ENCODE measurements around the gene ADD3. TPM values are rescaled to one million over a fixed set of nuclear protein-coding genes. Genes with fewer than 3 reads are reported as not detected.

ADD3 gene
- total RNA-seq, 3 donors from 2014 or later (not counting 1 experiment from before 2014, with no cell fraction given) = 341 to 437 (median 344) TPM

DNA sequence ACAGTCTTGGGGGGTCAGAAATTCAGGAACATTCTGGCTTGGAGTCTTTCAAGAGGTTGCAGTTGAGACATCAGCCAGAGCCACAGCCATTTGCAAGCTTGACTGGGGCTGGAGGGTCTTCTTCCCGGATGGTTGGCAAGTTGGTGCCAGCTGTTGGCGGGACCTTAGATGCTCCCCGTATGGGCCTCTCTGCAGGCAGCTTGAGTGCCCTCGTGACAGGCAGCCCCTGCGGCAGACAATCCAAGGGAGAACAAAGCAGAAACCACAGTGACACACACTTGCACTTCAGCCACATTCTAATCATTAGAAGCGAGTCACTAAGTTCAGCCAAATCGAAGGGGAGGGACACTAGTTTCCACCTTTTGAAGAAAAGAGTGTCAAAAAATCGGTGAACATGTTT, 140.2 kb downstream of the ADD3 start:
- peak in 2 of 3 donors; percentile 37 to 53 for ATAC-seq
- no peaks in the 10 kb centered on the region for H3K9me3 Mint-ChIP-seq
- H3K4me1 Mint-ChIP-seq = peaks cover 12% of the 10 kb centered on the region in 2 donors

DNA sequence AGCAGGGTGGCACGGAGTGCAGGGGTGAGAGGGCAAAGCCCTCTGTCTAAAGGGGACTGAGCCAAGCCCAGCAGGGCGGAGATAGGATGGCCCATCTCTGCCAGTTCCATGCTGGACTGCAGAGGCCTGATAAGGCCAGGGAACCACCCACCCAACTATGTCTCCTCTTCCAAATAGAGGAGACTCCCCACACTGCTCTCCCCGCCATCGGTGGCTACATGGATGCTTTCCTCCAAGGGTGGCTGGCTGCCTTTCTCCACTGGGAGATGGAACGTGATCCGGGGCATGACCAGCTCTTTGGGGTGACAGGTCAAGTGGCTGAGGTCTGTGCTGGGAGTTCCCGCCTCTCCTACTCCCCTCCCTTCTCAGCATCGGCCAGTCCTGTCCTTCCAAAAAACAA, 141.5 kb downstream of the ADD3 start:
- no peak overlapping the region for H3K4me3 ChIP-seq (ENCODE audit: low read length)
- ATAC-seq (no peak), DNase-seq (no peak)
- Mint-ChIP-seq H3K27ac (no peak overlapping the region), H3K36me3 (no peaks in the 10 kb centered on the region), H3K9me3 (no peaks in the 10 kb centered on the region), H3K27me3 (ENCODE audit: low read depth in 2 of 2) (peaks cover 62 to 86% of the 10 kb centered on the region in 2 donors), H3K4me1 (peaks cover 11 to 16% of the 10 kb centered on the region in 2 donors), H3K4me3 (no peak overlapping the region)
- peaks cover 8% of the 10 kb centered on the region for H3K4me1 ChIP-seq (ENCODE audit: control insufficient read depth, insufficient read depth, low read length)
- WGBS (ENCODE audit: insufficient coverage) = 94% methylated on average over 8 of the region's 8 CpGs
- TF ChIP-seq, protein P1, sequence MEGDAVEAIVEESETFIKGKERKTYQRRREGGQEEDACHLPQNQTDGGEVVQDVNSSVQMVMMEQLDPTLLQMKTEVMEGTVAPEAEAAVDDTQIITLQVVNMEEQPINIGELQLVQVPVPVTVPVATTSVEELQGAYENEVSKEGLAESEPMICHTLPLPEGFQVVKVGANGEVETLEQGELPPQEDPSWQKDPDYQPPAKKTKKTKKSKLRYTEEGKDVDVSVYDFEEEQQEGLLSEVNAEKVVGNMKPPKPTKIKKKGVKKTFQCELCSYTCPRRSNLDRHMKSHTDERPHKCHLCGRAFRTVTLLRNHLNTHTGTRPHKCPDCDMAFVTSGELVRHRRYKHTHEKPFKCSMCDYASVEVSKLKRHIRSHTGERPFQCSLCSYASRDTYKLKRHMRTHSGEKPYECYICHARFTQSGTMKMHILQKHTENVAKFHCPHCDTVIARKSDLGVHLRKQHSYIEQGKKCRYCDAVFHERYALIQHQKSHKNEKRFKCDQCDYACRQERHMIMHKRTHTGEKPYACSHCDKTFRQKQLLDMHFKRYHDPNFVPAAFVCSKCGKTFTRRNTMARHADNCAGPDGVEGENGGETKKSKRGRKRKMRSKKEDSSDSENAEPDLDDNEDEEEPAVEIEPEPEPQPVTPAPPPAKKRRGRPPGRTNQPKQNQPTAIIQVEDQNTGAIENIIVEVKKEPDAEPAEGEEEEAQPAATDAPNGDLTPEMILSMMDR (IDR thresholded peaks at IDR 0.05) = no peak
- H3K9me3 ChIP-seq (ENCODE audit: control insufficient read depth, insufficient read depth, low read length) = no peaks in the 10 kb centered on the region
- no peaks in the 10 kb centered on the region for H3K36me3 ChIP-seq (ENCODE audit: control insufficient read depth, insufficient read depth, low read length)
- intact Hi-C loops (cut with micrococcal nuclease) = no loop called here
- peaks cover 52% of the 10 kb centered on the region for H3K27me3 ChIP-seq (ENCODE audit: control insufficient read depth, insufficient read depth, low read length)
- no peak overlapping the region for H3K27ac ChIP-seq (ENCODE audit: low read length)

More for the DNA sequence above, 140.2 kb downstream of the ADD3 start:
- no peak for DNase-seq
- WGBS (ENCODE audit: insufficient coverage) = 50% methylated on average over 7 of the region's 8 CpGs
- H3K4me1 ChIP-seq (ENCODE audit: control insufficient read depth, insufficient read depth, low read length) = peaks cover 8% of the 10 kb centered on the region
- intact Hi-C loops (cut with micrococcal nuclease) = no loop called here
- no peak overlapping the region for H3K27ac ChIP-seq (ENCODE audit: low read length)
- TF ChIP-seq, protein P1 (IDR thresholded peaks at IDR 0.05) = no peak
- peaks cover 47% of the 10 kb centered on the region for H3K27me3 ChIP-seq (ENCODE audit: control insufficient read depth, insufficient read depth, low read length)
- Mint-ChIP-seq H3K27ac (no peak overlapping the region), H3K27me3 (ENCODE audit: low read depth in 2 of 2) (peaks cover 55 to 83% of the 10 kb centered on the region in 2 donors), H3K36me3 (no peaks in the 10 kb centered on the region), H3K4me3 (no peak overlapping the region)
- no peaks in the 10 kb centered on the region for H3K9me3 ChIP-seq (ENCODE audit: control insufficient read depth, insufficient read depth, low read length)
- no peak overlapping the region for H3K4me3 ChIP-seq (ENCODE audit: low read length)
- H3K36me3 ChIP-seq (ENCODE audit: control insufficient read depth, insufficient read depth, low read length) = no peaks in the 10 kb centered on the region

DNA sequence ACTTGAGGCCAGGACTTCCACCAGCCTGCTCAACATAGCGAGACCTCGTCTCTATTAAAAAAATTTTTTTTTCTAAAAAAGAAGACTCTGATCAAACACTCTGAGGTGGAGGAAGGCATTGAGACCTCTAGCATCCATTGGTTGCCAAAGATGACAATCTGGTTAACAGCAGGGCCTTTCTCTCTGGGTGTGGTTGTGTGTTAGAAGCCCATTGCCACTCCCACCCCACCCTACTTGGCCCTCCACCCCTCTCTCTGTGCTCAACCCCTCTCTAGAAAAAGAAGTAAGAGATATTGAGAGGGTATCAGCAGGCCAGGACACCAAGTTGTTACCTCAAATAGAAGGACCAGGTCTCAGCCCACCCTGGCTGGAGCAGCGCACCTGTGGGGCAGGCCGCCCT, 142.3 kb downstream of the ADD3 start:
- Mint-ChIP-seq H3K36me3 (no peaks in the 10 kb centered on the region), H3K4me3 (no peak overlapping the region), H3K27ac (no peak overlapping the region), H3K9me3 (no peaks in the 10 kb centered on the region), H3K4me1 (peaks cover 13 to 18% of the 10 kb centered on the region in 2 donors), H3K27me3 (ENCODE audit: low read depth in 2 of 2) (peaks cover 60 to 86% of the 10 kb centered on the region in 2 donors)
- H3K27me3 ChIP-seq (ENCODE audit: control insufficient read depth, insufficient read depth, low read length) = peaks cover 54% of the 10 kb centered on the region
- H3K4me3 ChIP-seq (ENCODE audit: low read length) = no peak overlapping the region
- no peak overlapping the region for H3K27ac ChIP-seq (ENCODE audit: low read length)
- ATAC-seq (no peak), DNase-seq (no peak)
- 96% methylated on average over 2 of the region's 4 CpGs for WGBS (ENCODE audit: insufficient coverage)
- no peaks in the 10 kb centered on the region for H3K9me3 ChIP-seq (ENCODE audit: control insufficient read depth, insufficient read depth, low read length)
- TF ChIP-seq, protein P1 (IDR thresholded peaks at IDR 0.05) = no peak
- H3K4me1 ChIP-seq (ENCODE audit: control insufficient read depth, insufficient read depth, low read length) = peaks cover 8% of the 10 kb centered on the region
- intact Hi-C loops (cut with micrococcal nuclease) = no loop called here
- no peaks in the 10 kb centered on the region for H3K36me3 ChIP-seq (ENCODE audit: control insufficient read depth, insufficient read depth, low read length)

DNA sequence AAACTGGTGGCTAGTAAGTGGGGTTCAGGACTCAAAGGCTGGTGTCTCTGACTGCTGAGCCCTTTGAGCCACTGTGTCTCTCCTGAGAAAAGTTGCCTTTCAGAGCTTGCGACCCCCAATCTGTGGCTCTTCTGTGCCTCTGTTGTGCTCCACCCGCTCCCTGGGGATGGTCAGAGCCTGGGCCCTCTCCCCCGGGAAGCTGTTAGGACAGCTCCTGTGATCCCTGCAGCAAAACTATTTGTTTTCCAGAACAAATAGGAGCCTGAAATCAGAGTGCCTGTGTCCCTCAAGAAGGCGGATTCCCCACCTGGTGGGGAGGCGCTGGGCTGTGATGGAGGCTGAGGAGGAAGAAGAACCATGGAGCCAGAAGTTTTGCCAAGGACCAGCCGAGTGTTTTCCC, 143.2 kb downstream of the ADD3 start:
- intact Hi-C loops (cut with micrococcal nuclease) = no loop called here
- no peak for ATAC-seq
- no peak overlapping the region for H3K27ac Mint-ChIP-seq
- no peak overlapping the region for H3K27ac ChIP-seq (ENCODE audit: low read length)
- H3K9me3 ChIP-seq (ENCODE audit: control insufficient read depth, insufficient read depth, low read length) = no peaks in the 10 kb centered on the region
- no peaks in the 10 kb centered on the region for H3K9me3 Mint-ChIP-seq
- no peak overlapping the region for H3K4me3 Mint-ChIP-seq
- no peak overlapping the region for H3K4me3 ChIP-seq (ENCODE audit: low read length)
- TF ChIP-seq, protein P1 (IDR thresholded peaks at IDR 0.05) = no peak
- no peaks in the 10 kb centered on the region for H3K36me3 ChIP-seq (ENCODE audit: control insufficient read depth, insufficient read depth, low read length)
- WGBS (ENCODE audit: insufficient coverage) = 93% methylated on average over 6 of the region's 6 CpGs
- no peak for DNase-seq
- peaks cover 22 to 28% of the 10 kb centered on the region in 2 donors for H3K4me1 Mint-ChIP-seq
- H3K36me3 Mint-ChIP-seq = no peaks in the 10 kb centered on the region
- H3K27me3 Mint-ChIP-seq (ENCODE audit: low read depth in 2 of 2) = peaks cover 60 to 86% of the 10 kb centered on the region in 2 donors
- peaks cover 51% of the 10 kb centered on the region for H3K27me3 ChIP-seq (ENCODE audit: control insufficient read depth, insufficient read depth, low read length)
- peaks cover 9% of the 10 kb centered on the region for H3K4me1 ChIP-seq (ENCODE audit: control insufficient read depth, insufficient read depth, low read length)

Measured in natural killer cell (primary cell).